Measurements from ENCODE around the gene C19orf44.

The C19orf44 gene

GRCh38 chr19:16569609-16570320 lies 73.6 kb downstream of the C19orf44 start:
- peak overlapping the region; percentile 41 for H3K4me3 ChIP-seq (ENCODE audit: low read depth, low read length)
- TF ChIP-seq CTCF (IDR thresholded peaks at IDR 0.05; ENCODE audit: control insufficient read depth, extremely low read depth, insufficient read depth): peak; percentile 27
- DNase-seq (ENCODE audit: low read depth): peak; percentile 74

All from LNCaP clone FGC (cell line).